Small intestine (tissue), 7 donors: Measurements from ENCODE around the gene MRPS24. TPM values are rescaled to one million over a fixed set of nuclear protein-coding genes. Genes with fewer than 3 reads are reported as not detected.

ENCODE experiments used
- DNase-seq, 2 donors: peaks; one replicate each; pipeline versions ENCODE4 v3.0.0 to v3.0.0-alpha.2; 2013
- FAIRE-seq: peaks from 2 replicates; lab custom pipeline; 2012; peaks lifted over from hg19 to GRCh38; lab: Jason Lieb, UNC
- H3K27ac ChIP-seq, 3 donors: one replicate each; pipeline ENCODE4 v1.5.1; 2013; ENCODE audit warnings: low read length in 2 of 3, mild to moderate bottlenecking in 2 of 3, control low read depth in 1 of 3, inconsistent platforms in 1 of 3, low read depth in 1 of 3, moderate library complexity in 1 of 3
- H3K27me3 ChIP-seq, 3 donors: one replicate each; pipeline ENCODE4 v1.6.1; 2013; ENCODE audit warnings: low read length in 3 of 3, inconsistent platforms in 1 of 3; ENCODE audit not compliant: control insufficient read depth in 3 of 3, insufficient read depth in 3 of 3
- H3K36me3 ChIP-seq, 3 donors: one replicate each; pipeline ENCODE4 v1.6.1; 2013; ENCODE audit warnings: low read length in 3 of 3, inconsistent platforms in 1 of 3, low read depth in 1 of 3, mild to moderate bottlenecking in 1 of 3, moderate library complexity in 1 of 3; ENCODE audit not compliant: control insufficient read depth in 3 of 3, insufficient read depth in 2 of 3
- H3K4me1 ChIP-seq, 3 donors: one replicate each; pipeline ENCODE4 v1.6.1; 2013; ENCODE audit warnings: low read length in 2 of 3, inconsistent platforms in 1 of 3, low read depth in 1 of 3, mild to moderate bottlenecking in 1 of 3, moderate library complexity in 1 of 3; ENCODE audit not compliant: control insufficient read depth in 3 of 3, insufficient read depth in 2 of 3
- H3K4me3 ChIP-seq, 3 donors: one replicate each; pipeline ENCODE4 v1.5.1; 2013; ENCODE audit warnings: low read length in 3 of 3, control low read depth in 1 of 3, inconsistent platforms in 1 of 3, low read depth in 1 of 3, mild to moderate bottlenecking in 1 of 3, moderate library complexity in 1 of 3
- H3K9me3 ChIP-seq, 2 donors: one replicate each; pipeline ENCODE4 v1.6.1; 2013; ENCODE audit warnings: low read depth in 1 of 2, low read length in 1 of 2; ENCODE audit not compliant: control insufficient read depth in 2 of 2, insufficient read depth in 1 of 2
- WGBS, 3 donors: extraction: QIAGEN DNeasy Blood & Tissue Kit; methylation state at CpG; one replicate each; pipeline ENCODE4 v1.1.7; 2013; 5-methylcytosine and 5-hydroxymethylcytosine counted together
- polyA plus RNA-seq, 4 donors: library from polyadenylated mRNA; stranded (reverse) in 3 of 4; unstranded in 1 of 4; fragments of 200-250 nt in 3 of 4; fragments of 120-200 nt in 1 of 4; gene quantifications; one replicate each; pipeline versions ENCODE4 v1.2.1 to v1.2.3, GENCODE V29; 2013
- donor health status: healthy with polysubstance abuse.
- donor health status: control.
- donor health status: control.
- donor health status: Bipolar disorder and iron deficiency.
- donor health status: healthy.

MRPS24 gene
- polyA plus RNA-seq, 4 donors: 88.9 to 174 (median 134) TPM

DNA sequence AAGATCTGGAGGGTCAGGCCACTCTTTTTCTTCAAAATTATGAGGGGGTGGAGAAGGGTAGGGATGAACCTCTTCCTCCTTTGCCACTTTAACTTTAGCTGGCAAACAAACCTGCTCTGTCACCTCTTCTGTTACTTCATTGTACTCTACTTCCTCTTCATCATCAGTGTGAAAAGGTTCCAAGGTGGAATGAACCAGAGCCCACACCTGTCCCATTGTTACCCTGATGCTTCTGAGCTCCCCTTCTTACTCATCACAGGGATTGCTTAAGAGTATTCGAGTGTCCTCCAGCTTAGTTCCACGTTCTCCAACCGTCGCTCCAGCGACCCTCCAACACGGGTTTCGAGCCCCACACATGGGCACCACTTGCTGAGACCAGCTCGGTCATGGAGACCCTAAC, 5.2 kb downstream of the MRPS24 start:
- FAIRE-seq (no peak), DNase-seq (no peak)
- Histone ChIP-seq H3K9me3 (no peaks in the 10 kb centered on the region), H3K4me1 (peaks cover 0 to 5% (median 3%) of the 10 kb centered on the region in 3 donors), H3K27ac (no peak overlapping the region), H3K27me3 (no peaks in the 10 kb centered on the region), H3K4me3 (no peak overlapping the region), H3K36me3 (peaks cover 4 to 21% (median 5%) of the 10 kb centered on the region in 3 donors)
- 89 to 94% (median 94%) methylated on average over 8 of the region's 8 CpGs for WGBS, 3 donors

DNA sequence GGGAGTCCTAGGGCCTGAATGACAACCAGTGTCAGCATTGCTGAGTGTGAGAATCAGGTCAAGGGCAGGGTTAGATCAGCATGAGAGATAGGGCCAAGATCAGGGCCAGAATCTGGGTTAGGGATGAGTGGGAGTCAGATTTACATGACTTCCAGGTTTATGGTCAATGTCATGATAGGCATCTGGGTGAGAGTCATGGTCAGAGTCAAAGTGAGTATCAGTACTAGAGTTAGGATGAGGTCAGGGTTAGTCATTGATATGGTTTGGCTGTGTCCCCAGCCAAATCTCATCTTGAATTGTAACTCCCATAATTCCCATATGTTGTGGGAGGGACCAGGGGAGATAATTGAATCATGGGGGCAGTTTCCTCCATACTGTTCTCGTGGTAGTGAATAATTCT, 12.3 kb downstream of the MRPS24 start:
- Histone ChIP-seq H3K4me1 (no peaks in the 10 kb centered on the region), H3K36me3 (no peaks in the 10 kb centered on the region), H3K27me3 (no peaks in the 10 kb centered on the region), H3K27ac (no peak overlapping the region), H3K9me3 (no peaks in the 10 kb centered on the region), H3K4me3 (no peak overlapping the region)
- no peak for FAIRE-seq
- DNase-seq: no peak
- 68 to 81% (median 79%) methylated on average over 1 of the region's 1 CpG for WGBS, 3 donors

GRCh38 chr7:43856316-43856715, 13.0 kb downstream of the MRPS24 start:
- DNase-seq: no peak
- no peaks in the 10 kb centered on the region for H3K36me3 ChIP-seq
- no peak overlapping the region for H3K4me3 ChIP-seq
- 90 to 94% (median 90%) methylated on average over 4 of the region's 4 CpGs for WGBS, 3 donors
- H3K27me3 ChIP-seq: no peaks in the 10 kb centered on the region
- FAIRE-seq: no peak
- no peaks in the 10 kb centered on the region for H3K4me1 ChIP-seq
- no peaks in the 10 kb centered on the region for H3K9me3 ChIP-seq
- no peak overlapping the region for H3K27ac ChIP-seq

DNA sequence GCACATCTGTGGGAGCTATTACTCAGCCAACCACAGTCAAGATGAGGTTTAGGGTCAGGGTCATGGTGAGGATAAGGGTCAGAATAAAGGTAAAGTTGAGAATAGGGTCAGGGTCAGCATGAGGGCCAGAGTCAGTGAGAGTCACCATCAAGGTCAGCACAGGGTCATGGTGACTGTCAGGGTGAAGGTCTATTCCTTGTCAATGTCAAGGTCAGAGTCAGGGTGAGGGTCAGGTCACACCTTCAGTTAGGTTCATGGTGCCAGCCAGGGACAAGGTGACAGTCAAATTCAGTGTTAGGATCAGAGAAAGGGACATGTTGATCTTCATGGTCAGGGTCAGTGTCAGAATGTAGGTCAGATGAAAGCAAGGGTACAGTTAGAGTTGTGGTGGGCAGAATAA, 14.1 kb downstream of the MRPS24 start:
- DNase-seq: no peak
- no peaks in the 10 kb centered on the region for H3K4me1 ChIP-seq
- H3K27ac ChIP-seq: no peak overlapping the region
- H3K9me3 ChIP-seq: no peaks in the 10 kb centered on the region
- H3K27me3 ChIP-seq: no peaks in the 10 kb centered on the region
- FAIRE-seq: no peak
- H3K36me3 ChIP-seq: no peaks in the 10 kb centered on the region
- no peak overlapping the region for H3K4me3 ChIP-seq

DNA sequence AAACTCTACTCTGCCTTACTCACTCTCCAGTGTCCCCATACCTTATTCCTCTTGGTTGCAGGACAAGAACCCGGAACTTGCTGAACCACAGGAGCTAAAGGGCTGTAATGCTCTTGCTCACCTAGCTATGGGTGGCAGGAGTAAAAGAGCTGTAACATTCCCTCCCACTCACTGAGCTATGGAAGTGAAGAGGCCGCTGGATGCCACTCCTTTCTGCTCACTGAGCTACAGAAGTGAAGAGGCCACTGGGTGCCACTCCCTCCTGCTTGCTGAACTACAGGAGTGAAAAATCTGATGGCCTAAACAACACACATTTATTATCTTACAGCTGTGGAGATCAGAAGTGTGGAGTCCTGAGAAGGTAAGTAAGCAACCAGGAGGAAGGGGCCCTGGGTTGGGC, 17.5 kb downstream of the MRPS24 start:
- 68 to 82% (median 81%) methylated on average over 2 of the region's 2 CpGs for WGBS, 3 donors
- no peak overlapping the region for H3K4me3 ChIP-seq
- H3K36me3 ChIP-seq: no peaks in the 10 kb centered on the region
- no peaks in the 10 kb centered on the region for H3K27me3 ChIP-seq
- no peaks in the 10 kb centered on the region for H3K4me1 ChIP-seq
- DNase-seq (no peak), FAIRE-seq (no peak)
- H3K9me3 ChIP-seq: no peaks in the 10 kb centered on the region
- H3K27ac ChIP-seq: no peak overlapping the region

GRCh38 chr7:43850348-43851116, 18.8 kb downstream of the MRPS24 start:
- no peak overlapping the region for H3K27ac ChIP-seq
- FAIRE-seq: no peak
- DNase-seq: no peak
- H3K9me3 ChIP-seq: no peaks in the 10 kb centered on the region
- 82 to 94% (median 89%) methylated on average over 5 of the region's 5 CpGs for WGBS, 3 donors
- no peaks in the 10 kb centered on the region for H3K4me1 ChIP-seq
- H3K36me3 ChIP-seq: no peaks in the 10 kb centered on the region
- no peaks in the 10 kb centered on the region for H3K27me3 ChIP-seq
- no peak overlapping the region for H3K4me3 ChIP-seq

GRCh38 chr7:43849047-43849446, 20.3 kb downstream of the MRPS24 start:
- Histone ChIP-seq H3K27me3 (no peaks in the 10 kb centered on the region), H3K27ac (no peak overlapping the region), H3K36me3 (no peaks in the 10 kb centered on the region), H3K4me3 (no peak overlapping the region), H3K9me3 (no peaks in the 10 kb centered on the region), H3K4me1 (no peaks in the 10 kb centered on the region)
- 64 to 68% (median 66%) methylated on average over 2 of the region's 2 CpGs for WGBS, 3 donors
- no peak for DNase-seq
- FAIRE-seq: no peak

DNA sequence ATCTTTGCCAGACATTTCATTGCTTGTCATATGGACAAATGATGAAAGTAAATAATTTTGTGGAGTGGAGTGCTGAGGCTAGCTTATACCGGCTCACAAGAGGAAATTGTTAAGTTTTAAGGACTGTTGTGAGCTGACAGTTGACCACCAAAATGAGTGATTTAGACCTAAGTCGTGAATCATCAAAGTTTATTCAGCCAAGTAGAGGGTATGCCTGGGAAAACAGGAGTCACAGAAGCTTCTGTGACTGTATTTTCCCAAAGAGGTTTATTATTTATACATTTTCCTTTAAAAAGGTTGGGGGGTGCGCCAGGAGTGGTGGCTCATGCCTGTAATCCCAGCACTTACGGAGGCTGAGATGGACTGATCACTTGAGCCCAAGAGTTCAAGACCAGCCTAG, 21.8 kb downstream of the MRPS24 start:
- Histone ChIP-seq H3K27me3 (no peaks in the 10 kb centered on the region), H3K9me3 (no peaks in the 10 kb centered on the region), H3K4me3 (no peak overlapping the region), H3K27ac (no peak overlapping the region), H3K4me1 (no peaks in the 10 kb centered on the region), H3K36me3 (no peaks in the 10 kb centered on the region)
- DNase-seq (no peak), FAIRE-seq (no peak)
- 44 to 76% (median 71%) methylated on average over 4 of the region's 4 CpGs for WGBS, 3 donors

- no peaks in the 10 kb centered on the region for H3K4me1 ChIP-seq
- DNase-seq (no peak), FAIRE-seq (no peak)
- H3K4me3 ChIP-seq: no peak overlapping the region
- no peak overlapping the region for H3K27ac ChIP-seq
- WGBS, 3 donors: 84 to 87% (median 85%) methylated on average over 2 of the region's 2 CpGs
- no peaks in the 10 kb centered on the region for H3K36me3 ChIP-seq
- H3K27me3 ChIP-seq: no peaks in the 10 kb centered on the region
- no peaks in the 10 kb centered on the region for H3K9me3 ChIP-seq
Measured at GRCh38 chr7:43844662-43845061, 24.7 kb downstream of the MRPS24 start.
